AG04450 (cell line): ENCODE measurements around the gene UBAC1. TPM values are rescaled to one million over a fixed set of nuclear protein-coding genes. Genes with fewer than 3 reads are reported as not detected.

Experiments used
- CTCF ChIA-PET: fragments of 300-600, 350-600 bp; formaldehyde crosslinking; extraction: SDS; loops from one replicate; lab custom pipeline; 2022; ENCODE audit warnings: antibody characterized with exemption, inconsistent platforms; lab: Charles Lee
- POLR2A ChIA-PET: fragments of 350-600 bp; formaldehyde crosslinking; extraction: SDS; loops from one replicate; lab custom pipeline; 2021; ENCODE audit warnings: antibody characterized with exemption, inconsistent platforms; lab: Yijun Ruan, JAX
- DNase-seq: peaks from one replicate; pipeline ENCODE4 v3.0.0-alpha.2; 2011; ENCODE audit warnings: low read depth, low spot score
- H3K27ac ChIP-seq: one replicate; pipeline ENCODE4 v1.5.1; 2012; ENCODE audit warnings: low read depth, low read length, control low read depth
- H3K27me3 ChIP-seq: one replicate; pipeline ENCODE4 v1.6.0; 2012; ENCODE audit warnings: low read length; ENCODE audit not compliant: control insufficient read depth, insufficient read depth
- H3K4me3 ChIP-seq: 2 replicates; pipeline ENCODE4 v1.5.1; 2011; ENCODE audit warnings: mild to moderate bottlenecking, low read depth, low read length, control low read depth
- H3K9me3 ChIP-seq: 2 replicates; pipeline ENCODE4 v1.5.1; 2012; ENCODE audit warnings: low read length; ENCODE audit not compliant: control insufficient read depth, insufficient read depth
- CTCF ChIP-seq: IDR thresholded peaks from 2 replicates; pipeline ENCODE4 v1.5.1; 2011; ENCODE audit warnings: low read depth, low read length, control low read depth, inconsistent platforms
- polyA plus RNA-seq: library from polyadenylated mRNA; depleted of rRNA; stranded (reverse); fragments of >200 nt; gene quantifications from 2 replicates; pipeline ENCODE4 v1.2.3, GENCODE V29; 2011

Gene UBAC1
- polyA plus RNA-seq, 1 experiment, result 35.8 TPM

GRCh38 chr9:135903358-135903656 is 57.9 kb downstream of the UBAC1 start:
- CTCF ChIA-PET, result no interaction called here
- Histone ChIP-seq H3K9me3 (peaks cover 16% of the 10 kb centered on the region), H3K27ac (no peak overlapping the region), H3K4me3 (no peak overlapping the region), H3K27me3 (no peaks in the 10 kb centered on the region)
- no peak for TF ChIP-seq CTCF
- no peak for DNase-seq
- POLR2A ChIA-PET, result no interaction called here

- Histone ChIP-seq H3K27ac (no peak overlapping the region), H3K27me3 (no peaks in the 10 kb centered on the region), H3K4me3 (no peak overlapping the region), H3K9me3 (peaks cover 13% of the 10 kb centered on the region)
- ChIA-PET CTCF (no interaction called here), POLR2A (no interaction called here)
- no peak for DNase-seq
- TF ChIP-seq CTCF, result no peak
These were observed 58.4 kb downstream of the UBAC1 start for GRCh38 chr9:135902655-135903357.

- H3K27me3 ChIP-seq, result no peaks in the 10 kb centered on the region
- TF ChIP-seq CTCF, result no peak
- H3K27ac ChIP-seq, result no peak overlapping the region
- no peak for DNase-seq
- peaks cover 13% of the 10 kb centered on the region for H3K9me3 ChIP-seq
- POLR2A ChIA-PET, result no interaction called here
- CTCF ChIA-PET, result no interaction called here
- no peak overlapping the region for H3K4me3 ChIP-seq
These were observed 59.3 kb downstream of the UBAC1 start for GRCh38 chr9:135901826-135902225.

- CTCF ChIA-PET, result no interaction called here
- no peak for TF ChIP-seq CTCF
These were observed 60.0 kb downstream of the UBAC1 start for GRCh38 chr9:135901031-135901758.

GRCh38 chr9:135898634-135899407 is 62.4 kb downstream of the UBAC1 start:
- H3K9me3 ChIP-seq, result peaks cover 10% of the 10 kb centered on the region
- peak; percentile 64 for DNase-seq
- no peak overlapping the region for H3K4me3 ChIP-seq
- ChIA-PET POLR2A (no interaction called here), CTCF (no interaction called here)
- H3K27ac ChIP-seq, result no peak overlapping the region
- H3K27me3 ChIP-seq, result no peaks in the 10 kb centered on the region
- TF ChIP-seq CTCF, result no peak

More at GRCh38 chr9:135901031-135901758, 60.0 kb downstream of the UBAC1 start:
- H3K4me3 ChIP-seq, result no peak overlapping the region
- POLR2A ChIA-PET, result no interaction called here
- H3K27ac ChIP-seq, result no peak overlapping the region
- no peak for DNase-seq
- H3K27me3 ChIP-seq, result no peaks in the 10 kb centered on the region
- peaks cover 13% of the 10 kb centered on the region for H3K9me3 ChIP-seq
